MM.1S (cell line): Measurements from ENCODE around the gene TRIL.

ENCODE experiments used
- EZH2 ChIP-seq: fragments of 300-600 bp; sonication (generic); optimal IDR thresholded peaks from 2 replicates; pipeline ENCODE3; 2017; ENCODE audit warnings: low read depth, mild to moderate bottlenecking, antibody characterized with exemption, low read length, mixed read lengths
- TF ChIP-seq, protein P1 (sequence below): fragments of 300-600 bp; sonication (generic); IDR thresholded peaks from 2 replicates; pipeline ENCODE4 v1.5.1; 2016; ENCODE audit warnings: antibody characterized with exemption, low read length, mixed read lengths

DNA sequence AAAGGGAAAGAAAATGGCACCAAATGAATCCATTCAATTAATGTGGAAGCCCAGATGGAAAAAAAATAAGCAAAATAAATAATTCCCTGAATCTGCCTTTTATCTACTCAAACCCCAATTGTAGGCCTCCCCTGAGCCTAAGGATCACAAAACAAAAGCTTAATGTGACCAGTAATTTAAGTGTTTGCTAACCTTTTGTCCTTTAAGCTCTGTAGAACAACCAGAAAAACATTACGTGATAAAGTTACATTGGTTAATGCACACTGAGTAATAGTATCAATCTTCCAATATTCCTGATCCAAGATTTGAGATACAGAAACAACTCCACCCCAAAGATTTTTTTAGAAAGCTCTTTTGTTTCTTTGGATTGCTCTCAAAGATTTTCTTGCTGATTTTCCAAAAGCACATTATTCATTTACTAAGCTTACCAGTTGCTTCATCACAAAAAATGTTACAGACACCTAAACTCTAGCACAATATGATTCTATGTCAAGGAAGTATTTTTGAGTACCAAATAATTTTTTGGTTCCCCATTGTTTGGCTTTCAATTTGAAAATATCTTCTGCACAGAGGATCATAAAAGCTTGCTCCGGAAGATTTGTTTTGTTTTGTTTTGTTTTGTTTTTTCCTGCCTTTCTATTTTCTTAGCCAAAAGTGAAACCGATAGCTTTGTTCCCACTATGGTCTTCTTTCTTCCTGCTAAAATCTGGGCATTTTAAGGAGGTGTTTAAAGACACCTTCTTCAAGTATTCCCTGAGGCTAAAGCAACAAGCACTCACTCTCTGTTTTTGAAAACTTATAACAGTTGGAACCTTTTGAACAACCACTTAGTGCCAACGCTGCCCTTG is 54.2 kb downstream of the TRIL start:
- TF ChIP-seq, protein P1, sequence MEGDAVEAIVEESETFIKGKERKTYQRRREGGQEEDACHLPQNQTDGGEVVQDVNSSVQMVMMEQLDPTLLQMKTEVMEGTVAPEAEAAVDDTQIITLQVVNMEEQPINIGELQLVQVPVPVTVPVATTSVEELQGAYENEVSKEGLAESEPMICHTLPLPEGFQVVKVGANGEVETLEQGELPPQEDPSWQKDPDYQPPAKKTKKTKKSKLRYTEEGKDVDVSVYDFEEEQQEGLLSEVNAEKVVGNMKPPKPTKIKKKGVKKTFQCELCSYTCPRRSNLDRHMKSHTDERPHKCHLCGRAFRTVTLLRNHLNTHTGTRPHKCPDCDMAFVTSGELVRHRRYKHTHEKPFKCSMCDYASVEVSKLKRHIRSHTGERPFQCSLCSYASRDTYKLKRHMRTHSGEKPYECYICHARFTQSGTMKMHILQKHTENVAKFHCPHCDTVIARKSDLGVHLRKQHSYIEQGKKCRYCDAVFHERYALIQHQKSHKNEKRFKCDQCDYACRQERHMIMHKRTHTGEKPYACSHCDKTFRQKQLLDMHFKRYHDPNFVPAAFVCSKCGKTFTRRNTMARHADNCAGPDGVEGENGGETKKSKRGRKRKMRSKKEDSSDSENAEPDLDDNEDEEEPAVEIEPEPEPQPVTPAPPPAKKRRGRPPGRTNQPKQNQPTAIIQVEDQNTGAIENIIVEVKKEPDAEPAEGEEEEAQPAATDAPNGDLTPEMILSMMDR = no peak
- TF ChIP-seq EZH2 = no peak
